ENCODE measurements around the gene GPLD1.

Gene GPLD1

GRCh38 chr6:24501374-24501773 is 12.0 kb upstream of the GPLD1 start:
- DNase-seq (ENCODE audit: low spot score) = no peak

DNA sequence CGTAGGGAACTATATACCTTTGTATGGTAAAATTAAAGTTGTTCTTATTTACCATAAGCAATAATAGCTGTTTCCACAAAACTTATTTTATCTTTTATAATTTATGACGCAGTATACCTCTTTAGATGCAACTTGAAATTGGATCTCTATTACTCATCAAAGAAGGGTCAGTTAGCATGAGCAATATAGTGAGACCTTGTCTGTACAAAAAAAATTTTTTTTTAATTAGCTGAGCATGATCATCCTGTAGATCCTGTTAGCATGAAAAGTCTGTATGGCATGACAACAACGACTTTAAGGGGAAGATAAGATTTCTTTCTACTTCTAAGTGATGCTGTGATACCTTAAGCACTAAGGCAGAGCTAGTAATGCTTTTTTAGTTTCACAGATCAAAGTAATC is 11.3 kb upstream of the GPLD1 start:
- no peak for DNase-seq (ENCODE audit: low spot score)

DNA sequence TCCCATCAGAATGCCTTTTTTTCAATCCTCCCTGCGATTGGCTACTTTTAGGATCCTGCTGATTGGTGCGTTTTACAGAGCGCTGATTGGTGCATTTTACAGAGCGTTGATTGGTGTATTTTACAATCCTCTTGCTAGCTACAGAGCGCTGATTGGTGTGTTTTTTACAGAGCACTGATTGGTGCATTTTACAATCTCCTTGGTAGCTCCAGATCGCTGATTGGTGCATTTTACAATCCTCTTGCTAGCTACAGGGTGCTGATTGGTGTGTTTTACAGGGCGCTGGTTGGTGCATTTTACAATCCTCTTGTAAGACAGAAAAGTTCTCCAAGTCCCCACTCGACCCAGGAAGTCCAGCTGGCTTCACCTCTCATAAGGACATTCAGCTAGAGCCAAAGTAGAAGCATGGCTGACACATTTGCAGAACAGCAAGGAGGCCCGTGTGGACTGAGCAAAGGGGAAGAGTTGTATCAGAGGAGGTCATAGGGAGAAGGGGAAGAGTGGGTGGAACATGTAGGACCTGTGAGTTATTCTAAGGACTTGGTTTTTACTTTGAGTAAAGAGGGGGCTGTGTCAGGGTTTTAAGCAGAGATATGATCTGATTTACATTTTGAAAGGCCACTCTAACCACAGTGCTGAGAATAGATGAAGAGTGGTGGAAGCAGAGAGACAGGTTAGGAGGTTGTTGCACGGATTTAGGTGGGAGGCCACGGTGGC is 8.0 kb upstream of the GPLD1 start:
- no peak for DNase-seq (ENCODE audit: low spot score)

- peak; percentile 62 for DNase-seq (ENCODE audit: low spot score)
Measured at GRCh38 chr6:24494821-24495795, 5.7 kb upstream of the GPLD1 start, which contains the start of gene ALDH5A1. Gene ALDH5A1 (plus strand): TSS chr6:24494969. CDS start chr6:24494997, 28 bp downstream.

- DNase-seq (ENCODE audit: low spot score) = no peak
Measured at GRCh38 chr6:24493945-24494820, 4.8 kb upstream of the GPLD1 start.

DNA sequence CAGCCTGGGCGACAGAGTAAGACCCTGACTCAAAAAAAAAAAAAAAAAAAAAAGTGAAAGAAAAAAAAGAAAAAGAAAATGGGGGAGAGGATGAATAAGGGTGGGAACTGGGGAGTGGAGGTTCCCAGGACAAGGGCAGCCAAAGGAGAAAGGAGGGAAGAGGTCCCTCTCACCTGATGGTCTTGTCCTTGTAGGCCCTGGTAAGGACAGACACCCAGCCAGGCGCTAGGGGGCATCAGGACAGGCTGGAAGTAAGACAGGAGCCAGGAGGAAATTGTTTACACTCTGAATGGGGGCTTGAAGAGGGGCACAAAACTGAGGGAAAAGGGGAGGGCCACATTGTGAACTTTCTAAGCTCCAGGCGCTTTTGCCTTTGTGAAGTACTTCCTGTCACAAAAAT is 3.1 kb upstream of the GPLD1 start:
- no peak for DNase-seq (ENCODE audit: low spot score)

DNA sequence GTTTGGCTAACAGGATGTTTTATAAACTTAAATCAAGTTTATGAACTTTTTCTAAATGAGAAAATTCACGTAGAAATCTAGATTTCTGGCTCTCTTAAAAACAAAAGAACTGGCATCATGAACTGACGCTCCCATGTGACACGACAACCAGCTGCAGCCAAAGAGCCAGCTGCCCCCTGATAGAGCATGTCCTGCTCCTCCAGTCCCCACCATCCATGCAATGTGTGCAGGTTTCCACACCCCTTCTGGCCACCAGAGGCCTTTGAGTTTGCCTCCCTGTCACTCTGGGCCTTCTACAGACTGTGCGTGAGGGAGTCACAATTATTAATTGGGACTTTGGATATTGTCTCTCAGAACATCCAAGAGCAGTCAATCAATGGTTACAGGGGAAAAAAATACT is 1.6 kb upstream of the GPLD1 start:
- DNase-seq (ENCODE audit: low spot score) = no peak

DNA sequence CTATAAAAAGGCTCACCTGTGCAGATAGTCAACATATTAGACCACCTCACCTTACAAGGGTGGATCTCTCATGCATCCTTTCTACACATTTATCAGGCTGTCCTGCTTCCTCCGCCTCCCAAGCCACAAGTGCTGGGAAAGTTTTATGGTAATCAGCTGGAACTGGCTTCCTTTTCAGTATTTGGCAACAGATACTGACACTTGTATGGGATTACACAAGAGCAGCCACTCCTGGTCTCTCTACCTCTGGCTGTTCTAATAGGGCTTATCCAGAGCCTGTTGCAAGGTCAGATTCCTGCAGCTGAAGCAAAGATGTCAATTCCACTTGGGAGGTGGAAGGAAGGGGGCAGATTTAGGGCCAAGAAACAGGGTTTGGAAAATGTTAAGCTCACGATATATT is 503 bp upstream of the GPLD1 start:
- no peak for DNase-seq (ENCODE audit: low spot score)

DNA sequence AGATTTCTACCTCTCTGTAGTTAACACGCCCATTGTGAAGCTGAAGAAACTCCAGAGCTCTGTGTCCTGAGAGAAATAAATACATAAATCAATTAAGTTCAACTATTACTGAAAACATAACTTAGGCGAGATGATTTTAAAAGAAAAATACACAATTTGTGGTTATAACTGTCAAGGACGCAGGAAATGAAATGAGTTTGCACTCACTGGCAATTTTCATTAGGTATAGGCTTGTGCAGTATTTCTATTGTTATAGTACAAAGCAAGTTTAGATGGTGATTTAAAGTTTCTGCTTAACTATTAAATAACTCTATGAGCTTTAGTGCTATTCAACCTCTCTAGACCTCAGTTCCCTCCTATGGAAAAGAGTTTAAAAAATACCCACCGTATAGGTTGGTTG is 3.3 kb downstream of the GPLD1 start:
- DNase-seq (ENCODE audit: low spot score) = no peak

- DNase-seq (ENCODE audit: low spot score) = peak; percentile 47
Measured at GRCh38 chr6:24484657-24485323, 4.6 kb downstream of the GPLD1 start.

- no peak for DNase-seq (ENCODE audit: low spot score)
Measured at GRCh38 chr6:24481449-24481848, 7.9 kb downstream of the GPLD1 start.

- no peak for DNase-seq (ENCODE audit: low spot score)
Measured at GRCh38 chr6:24480705-24481104, 8.7 kb downstream of the GPLD1 start.

- DNase-seq (ENCODE audit: low spot score) = no peak
Measured at GRCh38 chr6:24478903-24479302, 10.5 kb downstream of the GPLD1 start.

- no peak for DNase-seq (ENCODE audit: low spot score)
Measured at GRCh38 chr6:24477070-24477469, 12.3 kb downstream of the GPLD1 start.

- DNase-seq (ENCODE audit: low spot score) = no peak
Measured at GRCh38 chr6:24476631-24477030, 12.7 kb downstream of the GPLD1 start.

DNA sequence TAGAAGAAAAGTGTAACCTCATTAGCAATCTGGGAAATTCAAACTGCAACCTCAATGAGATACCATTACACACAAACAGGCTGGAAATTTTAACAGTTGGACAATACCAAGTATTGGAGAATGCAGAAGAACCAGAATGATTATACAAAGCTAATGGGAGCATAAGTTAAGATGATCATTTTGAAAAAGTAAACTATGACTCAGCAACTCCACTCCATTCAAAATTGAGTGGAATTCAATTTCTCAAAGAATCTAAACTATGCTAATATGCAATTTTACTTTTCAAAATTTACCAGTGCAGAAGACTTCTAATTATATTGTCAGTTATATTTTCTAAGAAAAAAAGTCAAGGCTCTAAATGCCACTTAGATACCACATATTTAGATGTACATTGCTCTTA is 17.2 kb downstream of the GPLD1 start:
- DNase-seq (ENCODE audit: low spot score) = no peak

- no peak for DNase-seq (ENCODE audit: low spot score)
Measured at GRCh38 chr6:24469811-24470210, 19.6 kb downstream of the GPLD1 start.

DNA sequence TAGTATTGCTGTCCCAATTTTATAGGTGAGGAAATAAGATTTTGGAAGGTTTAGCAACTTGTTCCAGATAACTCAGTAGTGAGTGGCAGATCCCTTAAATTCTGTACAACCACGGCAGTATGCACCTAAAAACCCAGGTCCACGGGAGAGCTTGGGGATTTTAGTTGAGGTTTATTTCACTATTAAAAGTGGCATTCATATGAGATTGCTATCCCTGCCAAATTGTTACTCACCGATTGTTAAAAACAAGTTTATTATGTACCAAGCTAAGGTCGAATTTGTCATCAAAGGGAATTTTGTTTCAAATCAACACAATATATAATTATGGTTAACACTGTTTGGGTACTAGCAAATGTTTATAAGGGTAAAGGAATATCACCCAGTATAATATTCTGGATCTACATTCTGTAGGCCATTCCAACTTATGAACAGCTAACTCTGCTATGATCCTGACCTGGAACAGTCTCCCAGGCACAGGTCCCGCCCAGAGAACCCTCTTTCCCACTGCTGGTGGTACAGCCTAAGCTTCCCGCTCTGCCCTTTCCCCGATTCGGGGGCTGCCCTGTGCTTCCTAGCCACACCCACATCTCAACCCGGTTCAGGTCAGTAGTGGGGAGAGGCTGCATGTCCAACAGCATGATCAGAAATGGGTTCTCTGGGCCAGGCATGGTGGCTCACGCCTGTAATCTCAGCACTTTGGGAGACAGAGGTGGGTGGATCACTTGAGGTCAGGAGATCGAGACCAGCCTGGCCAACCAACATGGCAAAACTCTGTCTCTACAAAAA is 24.9 kb downstream of the GPLD1 start:
- no peak for DNase-seq (ENCODE audit: low spot score)

DNA sequence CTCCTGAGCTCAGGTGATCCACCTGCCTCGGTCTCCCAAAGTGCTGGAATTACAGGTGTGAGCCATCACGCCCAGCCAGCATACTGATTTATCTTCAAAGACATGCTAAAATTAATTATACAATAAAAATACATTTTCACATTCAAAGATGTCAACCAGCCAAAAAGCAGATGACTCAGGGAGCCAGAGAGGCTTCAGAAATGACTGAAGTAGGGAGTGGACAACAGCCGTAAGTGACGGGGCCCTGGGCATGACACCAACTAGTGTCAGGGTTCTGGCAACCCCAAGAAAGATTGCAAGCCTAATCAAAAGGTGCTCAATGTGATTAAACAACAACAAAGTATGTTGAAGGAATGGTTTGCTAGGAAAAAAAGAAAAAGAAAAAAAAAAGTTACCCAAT is 28.4 kb downstream of the GPLD1 start:
- DNase-seq (ENCODE audit: low spot score) = no peak

DNA sequence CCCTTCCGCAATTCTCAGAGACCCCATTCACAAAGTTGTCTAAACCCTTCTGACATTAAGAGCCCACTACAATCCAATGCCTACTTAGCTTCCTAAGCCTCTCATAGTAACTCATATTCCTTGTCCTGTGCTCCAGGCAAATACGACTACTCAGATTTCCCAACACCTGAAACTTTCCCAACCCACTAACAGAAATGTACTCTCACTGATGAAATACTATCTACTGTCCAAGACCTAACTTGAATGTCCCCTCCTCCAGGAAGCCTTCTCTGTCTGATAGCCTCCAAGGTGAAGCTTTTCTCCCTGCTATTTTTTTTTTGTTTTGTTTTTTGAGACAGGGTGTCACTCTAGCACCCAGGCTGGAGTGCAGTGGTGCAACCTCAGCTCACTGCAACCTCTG is 30.4 kb downstream of the GPLD1 start:
- no peak for DNase-seq (ENCODE audit: low spot score)

DNA sequence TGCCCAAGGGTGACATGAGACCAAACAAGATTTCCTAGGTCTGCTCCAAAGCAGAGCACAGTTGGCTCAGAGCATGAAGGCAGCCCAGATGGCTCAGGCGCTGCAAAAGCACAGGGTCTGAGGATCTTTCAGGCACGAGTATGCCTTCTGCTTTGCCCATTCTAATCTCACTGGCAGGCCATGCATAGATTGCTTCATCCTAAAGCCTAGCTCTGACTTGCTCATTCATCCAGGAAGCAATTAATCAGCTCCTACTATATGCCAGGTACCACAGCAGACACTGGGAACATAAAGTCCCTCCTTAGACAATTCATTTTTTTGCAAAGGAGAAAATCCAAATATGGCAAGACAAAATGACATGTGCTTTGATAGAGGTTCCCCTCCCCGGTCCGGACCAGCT is 31.2 kb downstream of the GPLD1 start:
- DNase-seq (ENCODE audit: low spot score) = no peak
